NCI-H1105 (cell line): ENCODE results near the gene EYA2.
A peak's percentile ranks its signal among the peaks of the same experiment; 100 is the strongest.

Source experiments
- DNase-seq: peaks from one replicate; lab custom pipeline; 2025; lab: John Stamatoyannopoulos, UW

The EYA2 gene

GRCh38 chr20:47111576-47111975, 216.9 kb downstream of the EYA2 start:
- DNase-seq: no peak

GRCh38 chr20:47113362-47114109, 218.9 kb downstream of the EYA2 start:
- DNase-seq: no peak

- DNase-seq: no peak
Observed at GRCh38 chr20:47115694-47116093, 221.1 kb downstream of the EYA2 start.

- DNase-seq: no peak
Observed at GRCh38 chr20:47117371-47117770, 222.7 kb downstream of the EYA2 start.

- no peak for DNase-seq
Observed at GRCh38 chr20:47117773-47118172, 223.1 kb downstream of the EYA2 start.

GRCh38 chr20:47118206-47118605, 223.6 kb downstream of the EYA2 start:
- DNase-seq: no peak

- DNase-seq: no peak
Observed at GRCh38 chr20:47118641-47119040, 224.0 kb downstream of the EYA2 start.

- DNase-seq: no peak
Observed at GRCh38 chr20:47120346-47120936, 225.8 kb downstream of the EYA2 start.

GRCh38 chr20:47122560-47122959, 227.9 kb downstream of the EYA2 start:
- no peak for DNase-seq

GRCh38 chr20:47124181-47124717, 229.6 kb downstream of the EYA2 start:
- DNase-seq: no peak

GRCh38 chr20:47125508-47125757, 230.8 kb downstream of the EYA2 start:
- DNase-seq: no peak

- DNase-seq: peak; percentile 54
Observed at GRCh38 chr20:47125758-47126591, 231.3 kb downstream of the EYA2 start.

GRCh38 chr20:47126709-47127108, 232.1 kb downstream of the EYA2 start:
- no peak for DNase-seq

- DNase-seq: no peak
Observed at GRCh38 chr20:47127546-47127945, 232.9 kb downstream of the EYA2 start.

GRCh38 chr20:47127999-47128398, 233.4 kb downstream of the EYA2 start:
- DNase-seq: no peak

GRCh38 chr20:47129306-47129705, 234.7 kb downstream of the EYA2 start:
- DNase-seq: no peak

GRCh38 chr20:47133809-47134456, 239.3 kb downstream of the EYA2 start:
- DNase-seq: no peak

- no peak for DNase-seq
Observed at GRCh38 chr20:47136782-47137181, 242.1 kb downstream of the EYA2 start.

GRCh38 chr20:47137231-47137870, 242.7 kb downstream of the EYA2 start:
- DNase-seq: no peak

- no peak for DNase-seq
Observed at GRCh38 chr20:47139934-47140535, 245.4 kb downstream of the EYA2 start.

GRCh38 chr20:47141350-47141921, 246.8 kb downstream of the EYA2 start:
- DNase-seq: no peak
